Upper lobe of left lung (tissue), 6 donors: Measurements from ENCODE around the gene BRINP2. TPM values are rescaled to one million over a fixed set of nuclear protein-coding genes. Genes with fewer than 3 reads are reported as not detected.

Experiments
- ATAC-seq, 2 donors: fragments of 200-7000 bp; cut with Tn5 transposase; one replicate each; pipeline ENCODE4 v1.9.1; 2022; ENCODE audit warnings: mild to moderate bottlenecking in 2 of 2, moderate library complexity in 2 of 2; ENCODE audit not compliant: low FRiP score in 2 of 2
- DNase-seq, 2 donors: peaks; one replicate each; pipeline ENCODE4 v3.0.0-alpha.2; 2019 to 2020
- H3K27ac ChIP-seq, 4 donors: fragments of 200-600 bp; sonication (generic); one replicate each; pipeline ENCODE4 v1.5.1; 2016 to 2019
- H3K27me3 ChIP-seq, 4 donors: fragments of 200-600 bp; sonication (generic); one replicate each; pipeline ENCODE4 v1.5.1; 2017 to 2019
- H3K36me3 ChIP-seq, 4 donors: fragments of 200-600 bp; sonication (generic); one replicate each; pipeline ENCODE4 v1.5.1; 2016 to 2019
- H3K4me1 ChIP-seq, 4 donors: fragments of 200-600 bp; sonication (generic); one replicate each; pipeline ENCODE4 v1.5.1; 2018 to 2019
- H3K4me3 ChIP-seq, 4 donors: fragments of 200-600 bp; sonication (generic); one replicate each; pipeline ENCODE4 v1.5.1; 2017 to 2019; ENCODE audit warnings: mild to moderate bottlenecking in 2 of 4, moderate library complexity in 1 of 4
- H3K9me3 ChIP-seq, 4 donors: fragments of 200-600 bp; sonication (generic); one replicate each; pipeline ENCODE4 v1.5.1; 2018 to 2019
- CTCF ChIP-seq, 6 experiments: fragments of 450-650 bp in 4 of 6; fragments of 200-600 bp in 2 of 6; sonication (generic) in 2 of 6; IDR thresholded peaks; one replicate each; pipeline ENCODE4 v1.5.1; 2016 to 2019; ENCODE audit warnings: antibody characterized with exemption in 6 of 6
- EP300 ChIP-seq, 4 donors: sonication (generic); formaldehyde crosslinking; IDR thresholded peaks; one replicate each; pipeline ENCODE4 v1.5.1; 2017; ENCODE audit warnings: antibody characterized with exemption in 4 of 4, control low read depth in 2 of 4
- POLR2A ChIP-seq, 4 donors: fragments of 450-650 bp; IDR thresholded peaks; one replicate each; pipeline ENCODE4 v1.5.1; 2016 to 2017; ENCODE audit warnings: antibody characterized with exemption in 4 of 4, mild to moderate bottlenecking in 2 of 4
- POLR2AphosphoS5 ChIP-seq, 2 donors: sonication (generic); formaldehyde crosslinking; IDR thresholded peaks; one replicate each; pipeline ENCODE4 v1.5.1; 2017; ENCODE audit warnings: antibody characterized with exemption in 2 of 2
- WGBS, 2 donors: methylation state at CpG; one replicate each; pipeline ENCODE4 v1.1.5; 2017 to 2018; 5-methylcytosine and 5-hydroxymethylcytosine counted together
- total RNA-seq, 6 donors: library from RNA; depleted of rRNA in 4 of 6; stranded (reverse); fragments of >200 nt in 4 of 6; gene quantifications; one replicate each; pipeline versions ENCODE4 v1.1.0 to v1.2.1, GENCODE V29; 2016 to 2021
- donor health status: DM: no; HTN: no; CAD: no; lungs with moderate emphysema.
- donor health status: DM: no; HTN: yes; CAD: no; lungs with severe emphysema.

BRINP2 gene
- total RNA-seq, 6 donors from 2014 or later: 0.06 to 0.07 TPM; not detected in 4

GRCh38 chr1:177307771-177308170 lies 137.0 kb downstream of the BRINP2 start:
- no peaks in the 10 kb centered on the region for H3K36me3 ChIP-seq
- ATAC-seq: no peak
- no peaks in the 10 kb centered on the region for H3K27me3 ChIP-seq
- no peaks in the 10 kb centered on the region for H3K9me3 ChIP-seq
- peaks cover 0 to 8% (median under 1%) of the 10 kb centered on the region in 4 donors for H3K4me1 ChIP-seq
- TF ChIP-seq EP300 (IDR thresholded peaks at IDR 0.05): no peak
- no peak for TF ChIP-seq POLR2AphosphoS5 (IDR thresholded peaks at IDR 0.05)
- no peak for TF ChIP-seq POLR2A (IDR thresholded peaks at IDR 0.05)
- no peak for TF ChIP-seq CTCF (IDR thresholded peaks at IDR 0.05)
- no peak overlapping the region for H3K4me3 ChIP-seq
- DNase-seq: no peak
- H3K27ac ChIP-seq: no peak overlapping the region

- TF ChIP-seq CTCF (IDR thresholded peaks at IDR 0.05) (no peak), EP300 (IDR thresholded peaks at IDR 0.05) (no peak), POLR2AphosphoS5 (IDR thresholded peaks at IDR 0.05) (no peak), POLR2A (IDR thresholded peaks at IDR 0.05) (no peak)
- DNase-seq (no peak), ATAC-seq (no peak)
- H3K4me3 ChIP-seq: no peak overlapping the region
- H3K27me3 ChIP-seq: no peaks in the 10 kb centered on the region
- H3K36me3 ChIP-seq: no peaks in the 10 kb centered on the region
- peaks cover 0 to 6% (median 0%) of the 10 kb centered on the region in 4 donors for H3K4me1 ChIP-seq
- H3K9me3 ChIP-seq: no peaks in the 10 kb centered on the region
- WGBS, 2 donors: 50 to 52% methylated on average over 2 of the region's 2 CpGs
- H3K27ac ChIP-seq: no peak overlapping the region
Observed at GRCh38 chr1:177309880-177310279, 139.1 kb downstream of the BRINP2 start.

- Histone ChIP-seq H3K9me3 (no peaks in the 10 kb centered on the region), H3K27ac (no peak overlapping the region), H3K36me3 (no peaks in the 10 kb centered on the region), H3K4me1 (peaks cover 0 to 1% (median 0%) of the 10 kb centered on the region in 4 donors), H3K27me3 (no peaks in the 10 kb centered on the region), H3K4me3 (no peak overlapping the region)
- WGBS, 2 donors: 59 to 92% methylated on average over 1 of the region's 1 CpG
- no peak for ATAC-seq
- DNase-seq: no peak
- TF ChIP-seq CTCF (IDR thresholded peaks at IDR 0.05) (no peak), POLR2AphosphoS5 (IDR thresholded peaks at IDR 0.05) (no peak), EP300 (IDR thresholded peaks at IDR 0.05) (no peak), POLR2A (IDR thresholded peaks at IDR 0.05) (no peak)
Observed at GRCh38 chr1:177310326-177310725, 139.6 kb downstream of the BRINP2 start.

- TF ChIP-seq POLR2A (IDR thresholded peaks at IDR 0.05): no peak
- TF ChIP-seq CTCF (IDR thresholded peaks at IDR 0.05): no peak
- no peak for TF ChIP-seq POLR2AphosphoS5 (IDR thresholded peaks at IDR 0.05)
- no peak for TF ChIP-seq EP300 (IDR thresholded peaks at IDR 0.05)
- H3K27me3 ChIP-seq: no peaks in the 10 kb centered on the region
- DNase-seq: no peak
- no peak for ATAC-seq
- no peak overlapping the region for H3K4me3 ChIP-seq
- WGBS, 2 donors: 55 to 73% methylated on average over 4 of the region's 4 CpGs
- H3K27ac ChIP-seq: no peak overlapping the region
- no peaks in the 10 kb centered on the region for H3K9me3 ChIP-seq
- no peaks in the 10 kb centered on the region for H3K36me3 ChIP-seq
- H3K4me1 ChIP-seq: no peaks in the 10 kb centered on the region
Observed at GRCh38 chr1:177311111-177311510, 140.4 kb downstream of the BRINP2 start.

- 72 to 79% methylated on average over 2 of the region's 2 CpGs for WGBS, 2 donors
- no peak overlapping the region for H3K4me3 ChIP-seq
- no peaks in the 10 kb centered on the region for H3K4me1 ChIP-seq
- TF ChIP-seq CTCF (IDR thresholded peaks at IDR 0.05) (no peak), POLR2A (IDR thresholded peaks at IDR 0.05) (no peak), POLR2AphosphoS5 (IDR thresholded peaks at IDR 0.05) (no peak), EP300 (IDR thresholded peaks at IDR 0.05) (no peak)
- no peak overlapping the region for H3K27ac ChIP-seq
- ATAC-seq (no peak), DNase-seq (no peak)
- H3K36me3 ChIP-seq: no peaks in the 10 kb centered on the region
- no peaks in the 10 kb centered on the region for H3K27me3 ChIP-seq
- no peaks in the 10 kb centered on the region for H3K9me3 ChIP-seq
Observed at GRCh38 chr1:177311586-177311985, 140.8 kb downstream of the BRINP2 start.
